Keratinocyte (primary cell): ENCODE measurements around the gene NEU4. TPM values are rescaled to one million over a fixed set of nuclear protein-coding genes. Genes with fewer than 3 reads are reported as not detected.
"Not testable (repeated sequence)": the region's sequence is repeated elsewhere in the genome, so short reads cannot be mapped to it uniquely, and the experiment has no call there.

Source experiments
- DNase-seq: peaks from one replicate; pipeline ENCODE4 v3.0.0-alpha.2; 2011; ENCODE audit warnings: low read depth, missing footprints, low spot score
- FAIRE-seq: peaks from 2 replicates; lab custom pipeline; 2011; peaks lifted over from hg19 to GRCh38; lab: Jason Lieb, UNC
- H2AFZ ChIP-seq: 2 replicates; pipeline ENCODE4 v1.6.0; 2012; ENCODE audit warnings: low read length, control low read depth, inconsistent platforms; ENCODE audit not compliant: control insufficient read depth
- H3K27ac ChIP-seq: 2 replicates; pipeline ENCODE4 v1.5.1; 2011; ENCODE audit warnings: low read length; ENCODE audit not compliant: control insufficient read depth, insufficient read depth
- H3K27me3 ChIP-seq: 3 replicates; pipeline ENCODE4 v1.6.0; 2011; ENCODE audit warnings: low read length; ENCODE audit not compliant: control insufficient read depth, insufficient read depth; ENCODE audit errors: extremely low read depth
- H3K36me3 ChIP-seq, 2 experiments: 2 replicates in 1 of 2; 3 replicates in 1 of 2; pipeline ENCODE4 v1.5.1; 2011; ENCODE audit warnings: low read length in 2 of 2, mild to moderate bottlenecking in 1 of 2; ENCODE audit not compliant: control insufficient read depth in 2 of 2, insufficient read depth in 2 of 2; ENCODE audit errors: extremely low read depth in 1 of 2
- H3K4me1 ChIP-seq: 3 replicates; pipeline ENCODE4 v1.5.1; 2011; ENCODE audit warnings: low read length; ENCODE audit not compliant: control insufficient read depth, insufficient read depth; ENCODE audit errors: extremely low read depth
- H3K4me2 ChIP-seq: 3 replicates; pipeline ENCODE4 v1.6.0; 2011; ENCODE audit warnings: low read depth, low read length; ENCODE audit not compliant: control insufficient read depth, insufficient read depth; ENCODE audit errors: extremely low read depth
- H3K4me3 ChIP-seq, 3 experiments: fragments of 200-600 bp in 1 of 3; sonication (generic) in 1 of 3; 2 replicates in 2 of 3; 3 replicates in 1 of 3; pipeline ENCODE4 v1.5.1; 2011 to 2016; ENCODE audit warnings: low read length in 3 of 3, mild to moderate bottlenecking in 3 of 3, control low read depth in 2 of 3, inconsistent platforms in 1 of 3, low read depth in 1 of 3, mixed read lengths in 1 of 3, mixed run types in 1 of 3, moderate library complexity in 1 of 3; ENCODE audit not compliant: control insufficient read depth in 2 of 3, insufficient read depth in 2 of 3; ENCODE audit errors: extremely low read depth in 1 of 3
- H3K79me2 ChIP-seq: 2 replicates; pipeline ENCODE4 v1.6.0; 2012; ENCODE audit warnings: low read length; ENCODE audit not compliant: control insufficient read depth, insufficient read depth
- H3K9ac ChIP-seq: 3 replicates; pipeline ENCODE4 v1.6.0; 2011; ENCODE audit warnings: low read length; ENCODE audit not compliant: control insufficient read depth, insufficient read depth; ENCODE audit errors: extremely low read depth
- H3K9me1 ChIP-seq: 3 replicates; pipeline ENCODE4 v1.6.0; 2011; ENCODE audit warnings: low read length; ENCODE audit not compliant: control insufficient read depth, insufficient read depth; ENCODE audit errors: extremely low read depth
- H3K9me3 ChIP-seq: 2 replicates; pipeline ENCODE4 v1.5.1; 2012; ENCODE audit warnings: low read depth, low read length; ENCODE audit not compliant: control insufficient read depth
- H4K20me1 ChIP-seq: 3 replicates; pipeline ENCODE4 v1.6.0; 2011; ENCODE audit warnings: low read length; ENCODE audit not compliant: control insufficient read depth, insufficient read depth; ENCODE audit errors: extremely low read depth
- EZH2 ChIP-seq: IDR thresholded peaks from one replicate; pipeline ENCODE4 v1.6.1; 2012; ENCODE audit warnings: inconsistent platforms, mild to moderate bottlenecking, low read length, moderate library complexity
- dilution Hi-C: fragments of 300-500 bp; cut with MboI; formaldehyde crosslinking; loops from one replicate; pipeline ENCODE4 v1.7.0; 2020; ENCODE audit warnings: low sequenced_read_pairs; ENCODE audit not compliant: extremely low pct_ligation_motif_present
- polyA plus RNA-seq, 5 experiments: library from polyadenylated mRNA; depleted of rRNA in 3 of 5; stranded (reverse) in 3 of 5; stranded (forward) in 1 of 5; unstranded in 1 of 5; fragments of >200 nt; gene quantifications; 1 replicate in 1 of 5; 2 replicates in 3 of 5; 3 replicates in 1 of 5; pipeline versions ENCODE4 v1.2.1 to v1.2.3, GENCODE V29; 2011 to 2012; ENCODE audit warnings: missing spikeins in 2 of 5, low read depth in 1 of 5, low replicate concordance in 1 of 5
- TF ChIP-seq, protein P1 (sequence below), 3 experiments: IDR thresholded peaks in 1 of 3; conservative IDR thresholded peaks in 1 of 3; optimal IDR thresholded peaks in 1 of 3; 2 replicates in 2 of 3; 3 replicates in 1 of 3; pipeline versions ENCODE3 to v1.5.1; 2011; ENCODE audit warnings: low read length in 3 of 3, mild to moderate bottlenecking in 3 of 3, moderate library complexity in 2 of 3, control low read depth in 1 of 3, inconsistent platforms in 1 of 3; ENCODE audit not compliant: insufficient read depth in 2 of 3; ENCODE audit errors: extremely low read depth in 1 of 3

The NEU4 gene
- polyA plus RNA-seq, 1 donor (not counting 4 experiments of a cell fraction or from before 2014, with no cell fraction given): not detected

GRCh38 chr2:241777686-241778627 is 31.0 kb upstream of the NEU4 start:
- H3K4me1 ChIP-seq: peaks cover 13% of the 10 kb centered on the region
- H3K9ac ChIP-seq: no peak overlapping the region
- no peaks in the 10 kb centered on the region for H3K9me1 ChIP-seq
- H3K79me2 ChIP-seq: no peaks in the 10 kb centered on the region
- peaks cover 43% of the 10 kb centered on the region for H3K27me3 ChIP-seq
- no peaks in the 10 kb centered on the region for H4K20me1 ChIP-seq
- dilution Hi-C loops: no loop called here
- H3K36me3 ChIP-seq: no peaks in the 10 kb centered on the region
- H3K4me2 ChIP-seq: no peak overlapping the region
- no peak overlapping the region for H3K4me3 ChIP-seq
- H2AFZ ChIP-seq: no peak overlapping the region
- TF ChIP-seq, protein P1, sequence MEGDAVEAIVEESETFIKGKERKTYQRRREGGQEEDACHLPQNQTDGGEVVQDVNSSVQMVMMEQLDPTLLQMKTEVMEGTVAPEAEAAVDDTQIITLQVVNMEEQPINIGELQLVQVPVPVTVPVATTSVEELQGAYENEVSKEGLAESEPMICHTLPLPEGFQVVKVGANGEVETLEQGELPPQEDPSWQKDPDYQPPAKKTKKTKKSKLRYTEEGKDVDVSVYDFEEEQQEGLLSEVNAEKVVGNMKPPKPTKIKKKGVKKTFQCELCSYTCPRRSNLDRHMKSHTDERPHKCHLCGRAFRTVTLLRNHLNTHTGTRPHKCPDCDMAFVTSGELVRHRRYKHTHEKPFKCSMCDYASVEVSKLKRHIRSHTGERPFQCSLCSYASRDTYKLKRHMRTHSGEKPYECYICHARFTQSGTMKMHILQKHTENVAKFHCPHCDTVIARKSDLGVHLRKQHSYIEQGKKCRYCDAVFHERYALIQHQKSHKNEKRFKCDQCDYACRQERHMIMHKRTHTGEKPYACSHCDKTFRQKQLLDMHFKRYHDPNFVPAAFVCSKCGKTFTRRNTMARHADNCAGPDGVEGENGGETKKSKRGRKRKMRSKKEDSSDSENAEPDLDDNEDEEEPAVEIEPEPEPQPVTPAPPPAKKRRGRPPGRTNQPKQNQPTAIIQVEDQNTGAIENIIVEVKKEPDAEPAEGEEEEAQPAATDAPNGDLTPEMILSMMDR (optimal IDR thresholded peaks at IDR 0.05 in 1 of 3, IDR thresholded peaks at IDR 0.05 in 1 of 3, conservative IDR thresholded peaks at IDR 0.05 in 1 of 3; ENCODE audit: extremely low read depth in 1 of 3, insufficient read depth in 2 of 3, low read length in 3 of 3): no peak
- TF ChIP-seq EZH2: no peak
- no peak for DNase-seq
- H3K27ac ChIP-seq: no peak overlapping the region
- no peaks in the 10 kb centered on the region for H3K9me3 ChIP-seq
- no peak for FAIRE-seq

DNA sequence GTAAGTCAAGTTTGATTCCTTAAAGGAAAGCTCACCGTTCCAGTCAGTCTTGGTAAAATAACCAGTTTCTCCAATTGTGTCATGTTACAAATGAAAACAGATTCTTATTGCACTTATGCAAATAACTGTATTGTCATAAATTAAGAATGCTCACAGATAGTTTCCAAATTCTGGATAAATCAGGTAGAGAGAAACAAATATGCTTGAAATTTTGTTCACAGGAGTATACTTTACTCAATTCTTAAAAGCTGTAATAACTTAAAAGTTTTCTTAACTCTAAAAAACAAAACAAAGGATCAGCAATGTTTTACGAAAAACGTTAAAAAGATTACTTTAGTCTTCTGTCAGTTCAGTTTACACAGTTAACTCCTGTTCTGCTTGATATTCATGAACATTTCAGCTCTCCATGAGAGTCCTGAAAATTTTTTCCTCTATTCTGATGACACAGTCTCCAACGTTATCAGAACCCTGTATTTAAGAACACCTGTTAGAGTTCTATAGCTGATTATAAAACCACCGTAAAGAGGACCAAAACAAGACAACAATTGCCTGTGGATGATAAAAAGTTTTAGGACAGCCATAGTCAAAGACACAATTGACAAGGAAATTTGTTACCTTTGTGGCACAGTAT is 27.9 kb upstream of the NEU4 start:
- no peak for FAIRE-seq
- Histone ChIP-seq H3K4me3 (no peak overlapping the region), H3K79me2 (no peaks in the 10 kb centered on the region), H3K27ac (no peak overlapping the region), H2AFZ (no peak overlapping the region), H4K20me1 (no peaks in the 10 kb centered on the region), H3K36me3 (no peaks in the 10 kb centered on the region), H3K9me3 (no peaks in the 10 kb centered on the region), H3K27me3 (peaks cover 15% of the 10 kb centered on the region), H3K4me1 (peaks cover 5% of the 10 kb centered on the region), H3K9ac (no peak overlapping the region), H3K4me2 (no peak overlapping the region), H3K9me1 (no peaks in the 10 kb centered on the region)
- dilution Hi-C loops: no loop called here
- no peak for DNase-seq
- TF ChIP-seq, protein P1 (optimal IDR thresholded peaks at IDR 0.05 in 1 of 3, IDR thresholded peaks at IDR 0.05 in 1 of 3, conservative IDR thresholded peaks at IDR 0.05 in 1 of 3; ENCODE audit: extremely low read depth in 1 of 3, insufficient read depth in 2 of 3, low read length in 3 of 3): no peak
- TF ChIP-seq EZH2: no peak

- FAIRE-seq, H3K36me3 ChIP-seq, H3K9me1 ChIP-seq, H3K4me2 ChIP-seq, dilution Hi-C loops, H3K9me3 ChIP-seq, H4K20me1 ChIP-seq, H3K27ac ChIP-seq, H3K4me3 ChIP-seq, H3K9ac ChIP-seq, H3K79me2 ChIP-seq, DNase-seq, H2AFZ ChIP-seq, H3K27me3 ChIP-seq, H3K4me1 ChIP-seq: not testable (repeated sequence)
Measured at GRCh38 chr2:241782053-241782452, 26.9 kb upstream of the NEU4 start.
